GM12872 (cell line): ENCODE measurements around the gene NRXN2.

ENCODE experiments used
- TF ChIP-seq, protein P1 (sequence below): IDR thresholded peaks from 3 replicates; pipeline ENCODE4 v1.5.1; 2011; ENCODE audit warnings: low read depth, mild to moderate bottlenecking, low read length, moderate library complexity; ENCODE audit not compliant: insufficient read depth

NRXN2 gene

DNA sequence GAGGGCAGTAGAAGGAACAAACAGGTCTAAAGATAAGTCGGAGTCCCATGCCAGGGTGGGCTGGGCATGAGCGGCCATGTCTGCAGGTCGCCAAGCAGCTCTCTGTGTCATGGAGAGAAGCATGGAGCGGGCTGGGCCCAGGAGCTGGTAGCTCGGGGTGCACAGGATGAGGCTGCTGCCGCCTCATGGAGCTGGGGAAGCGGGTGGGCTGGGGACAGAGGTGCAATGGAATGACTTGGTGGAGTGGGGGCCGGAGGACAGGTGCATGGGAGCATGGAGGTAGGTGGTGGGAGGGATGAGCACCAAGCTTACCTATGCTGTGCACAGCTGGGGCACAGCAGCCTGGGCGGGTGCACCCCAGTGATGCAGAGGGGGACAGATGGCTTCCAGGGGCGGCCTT, 3.6 kb downstream of the NRXN2 start:
- TF ChIP-seq, protein P1, sequence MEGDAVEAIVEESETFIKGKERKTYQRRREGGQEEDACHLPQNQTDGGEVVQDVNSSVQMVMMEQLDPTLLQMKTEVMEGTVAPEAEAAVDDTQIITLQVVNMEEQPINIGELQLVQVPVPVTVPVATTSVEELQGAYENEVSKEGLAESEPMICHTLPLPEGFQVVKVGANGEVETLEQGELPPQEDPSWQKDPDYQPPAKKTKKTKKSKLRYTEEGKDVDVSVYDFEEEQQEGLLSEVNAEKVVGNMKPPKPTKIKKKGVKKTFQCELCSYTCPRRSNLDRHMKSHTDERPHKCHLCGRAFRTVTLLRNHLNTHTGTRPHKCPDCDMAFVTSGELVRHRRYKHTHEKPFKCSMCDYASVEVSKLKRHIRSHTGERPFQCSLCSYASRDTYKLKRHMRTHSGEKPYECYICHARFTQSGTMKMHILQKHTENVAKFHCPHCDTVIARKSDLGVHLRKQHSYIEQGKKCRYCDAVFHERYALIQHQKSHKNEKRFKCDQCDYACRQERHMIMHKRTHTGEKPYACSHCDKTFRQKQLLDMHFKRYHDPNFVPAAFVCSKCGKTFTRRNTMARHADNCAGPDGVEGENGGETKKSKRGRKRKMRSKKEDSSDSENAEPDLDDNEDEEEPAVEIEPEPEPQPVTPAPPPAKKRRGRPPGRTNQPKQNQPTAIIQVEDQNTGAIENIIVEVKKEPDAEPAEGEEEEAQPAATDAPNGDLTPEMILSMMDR, result no peak

DNA sequence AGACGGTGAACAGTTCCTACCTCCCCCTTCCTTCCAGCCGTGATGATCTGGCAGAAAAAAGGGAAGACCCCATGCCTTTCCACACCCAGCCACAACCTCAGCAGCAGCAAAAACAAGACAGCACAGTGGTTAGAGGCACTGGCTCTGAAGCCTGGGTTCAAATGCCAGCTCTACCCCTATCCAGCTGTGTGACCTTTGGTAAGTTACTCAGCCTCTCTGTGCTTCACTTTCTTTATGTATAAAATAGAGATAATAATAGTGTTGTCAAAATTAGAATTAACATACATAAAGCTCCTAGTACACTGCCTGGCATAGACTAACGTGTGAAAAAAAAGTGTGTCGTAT, 4.2 kb downstream of the NRXN2 start:
- TF ChIP-seq, protein P1, result no peak

DNA sequence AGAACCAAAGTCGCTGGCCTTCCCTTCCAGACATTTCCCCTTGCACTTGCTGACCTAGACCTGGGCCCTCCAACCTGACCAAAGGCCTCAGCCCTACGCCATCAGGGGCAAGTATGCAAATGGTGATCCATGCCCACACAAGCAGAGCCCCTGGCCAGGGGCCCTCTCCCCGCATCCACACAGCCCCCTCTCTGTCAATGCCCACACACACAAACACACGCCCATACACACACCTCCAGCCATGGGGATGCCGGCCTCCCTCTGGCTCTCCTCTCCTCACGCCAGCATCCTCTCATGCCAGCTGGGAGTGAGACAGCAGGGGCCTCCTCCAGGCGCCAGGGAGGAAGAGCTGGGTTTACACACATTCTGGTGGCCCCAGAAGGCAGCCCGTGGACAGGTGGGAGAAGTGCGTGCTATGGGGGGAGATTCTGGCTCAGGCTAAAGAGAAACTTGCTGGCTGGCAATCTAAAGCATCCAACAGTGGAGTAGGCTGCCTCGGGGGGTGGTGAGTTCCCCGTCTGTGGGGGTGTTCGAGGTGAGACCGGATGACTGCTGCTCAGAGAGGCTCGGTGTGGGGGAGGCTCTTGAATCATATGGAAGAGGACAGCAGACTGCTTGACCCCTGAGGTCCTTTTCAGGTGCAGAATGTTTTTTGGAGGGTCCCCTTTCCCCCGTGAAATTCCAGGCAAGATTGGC, 4.8 kb downstream of the NRXN2 start:
- TF ChIP-seq, protein P1, result no peak

DNA sequence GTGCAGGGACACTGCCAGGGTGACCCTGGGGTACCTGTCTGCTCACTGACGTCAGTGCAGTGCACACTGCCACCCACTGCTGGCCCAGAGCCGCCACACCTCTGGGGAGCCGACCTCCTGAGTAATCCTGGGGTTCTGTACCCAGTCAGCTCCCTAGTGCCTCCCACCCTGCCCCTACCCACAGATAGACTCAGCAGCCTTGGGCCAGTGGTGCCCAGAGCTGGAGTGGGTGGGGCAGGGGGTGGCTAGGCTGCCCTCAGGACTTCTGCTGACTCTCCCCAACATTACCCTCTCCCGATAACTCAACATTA, 5.8 kb downstream of the NRXN2 start:
- TF ChIP-seq, protein P1, result no peak

DNA sequence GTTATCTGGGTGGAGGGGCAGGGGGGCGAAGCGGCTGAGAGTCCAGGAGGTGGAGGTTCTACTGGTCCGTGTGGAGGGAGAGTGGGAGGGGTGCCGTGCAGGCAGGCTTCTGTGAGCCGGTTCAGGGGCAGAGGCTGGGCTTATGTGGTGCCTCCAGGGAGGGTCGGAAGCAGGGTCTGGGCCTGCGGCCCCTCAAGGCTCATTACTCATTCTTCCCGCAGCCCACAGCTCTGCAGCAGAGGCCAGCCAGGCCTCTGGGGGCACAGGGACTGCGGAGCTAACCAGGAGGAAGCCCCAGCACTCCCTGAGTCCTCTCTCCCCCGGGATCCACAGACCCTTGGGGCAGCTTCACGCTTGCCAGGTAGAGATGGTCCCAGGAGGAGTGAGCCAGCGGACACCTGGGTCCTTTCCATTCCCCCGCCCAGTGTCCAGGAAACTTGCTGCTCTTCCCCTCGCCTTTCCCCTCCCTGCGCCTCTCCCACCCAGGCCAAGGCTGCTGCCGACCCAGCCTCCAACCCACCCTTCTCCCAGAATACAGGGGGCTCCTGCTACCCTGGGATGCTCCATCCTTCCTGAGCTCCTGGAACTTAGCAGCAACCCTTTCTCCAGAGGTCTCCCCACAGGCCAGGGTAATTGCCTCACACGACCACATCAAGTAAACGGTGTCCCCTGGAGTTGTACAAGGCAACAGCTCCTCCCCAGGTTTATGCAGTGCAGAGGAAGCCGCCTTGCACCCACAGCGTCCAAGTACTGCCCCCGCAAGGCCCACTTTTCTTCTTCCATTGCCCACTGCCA, 6.3 kb downstream of the NRXN2 start:
- TF ChIP-seq, protein P1, result no peak

DNA sequence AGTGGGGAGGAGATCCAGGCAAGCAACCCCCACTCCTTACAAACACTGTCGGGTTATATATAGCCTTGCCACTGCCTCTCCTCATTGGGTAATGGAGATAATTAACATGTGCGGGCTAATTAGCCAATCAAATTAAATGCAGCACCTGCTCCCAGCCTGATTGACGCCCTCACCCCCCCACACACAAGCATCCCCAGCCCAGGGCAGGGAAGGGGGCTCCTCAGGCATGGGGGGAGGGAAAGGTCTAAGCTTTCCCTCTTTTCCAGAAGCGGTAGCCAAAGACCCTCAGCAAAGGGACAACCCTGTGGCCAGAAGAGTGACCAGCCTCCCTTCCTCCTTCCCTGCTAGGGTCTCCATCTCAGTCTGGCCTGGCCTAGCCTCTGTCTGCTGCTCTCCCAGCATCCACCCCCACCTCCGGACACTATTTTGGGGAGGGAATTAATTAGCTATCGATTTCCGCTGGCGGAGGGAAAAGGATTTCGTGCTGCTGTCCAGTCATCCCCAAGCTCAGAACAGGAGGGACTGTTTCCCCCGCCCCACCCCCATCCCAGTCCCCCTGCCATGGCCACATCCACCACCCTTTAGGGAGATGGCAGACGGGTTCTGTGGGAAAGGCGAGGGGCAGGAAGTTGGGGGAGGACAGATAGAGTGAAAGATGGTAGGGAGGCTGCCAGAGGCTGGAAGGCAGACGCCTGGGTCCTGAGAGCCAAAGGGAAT, 7.1 kb downstream of the NRXN2 start:
- TF ChIP-seq, protein P1, result no peak

DNA sequence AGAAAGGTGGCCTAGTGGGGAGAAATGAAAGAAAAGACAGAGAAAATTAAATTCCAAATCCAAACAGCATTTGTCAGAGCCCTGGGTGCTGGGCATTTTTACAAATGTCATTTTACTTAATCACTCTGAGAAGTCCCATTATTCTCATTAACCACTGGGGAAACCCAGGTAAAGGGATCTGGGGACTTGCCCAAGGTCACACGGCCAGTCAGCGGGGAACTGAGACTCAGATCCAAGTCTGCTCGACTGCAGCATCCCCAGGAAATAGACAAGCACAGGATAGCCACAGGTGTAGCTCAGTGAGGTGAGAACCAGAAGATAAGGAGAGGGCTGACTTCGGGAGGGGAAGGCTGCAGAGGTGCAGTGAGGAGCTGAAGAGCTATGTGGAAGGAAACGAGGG, 7.9 kb downstream of the NRXN2 start:
- TF ChIP-seq, protein P1, result no peak
